NT2/D1 (cell line): ENCODE measurements around the gene CMTM1.
A peak's percentile ranks its signal among the peaks of the same experiment; 100 is the strongest.

Experiments used
- DNase-seq: peaks from one replicate; pipeline ENCODE4 v3.0.0-alpha.2; 2011; ENCODE audit warnings: low read depth, low spot score
- H3K27me3 ChIP-seq: 2 replicates; pipeline ENCODE4 v1.6.0; 2011; ENCODE audit warnings: mild to moderate bottlenecking; ENCODE audit not compliant: insufficient read length, insufficient read depth
- H3K36me3 ChIP-seq: 2 replicates; pipeline ENCODE4 v1.6.1; 2011; ENCODE audit warnings: mild to moderate bottlenecking, low read length, mixed read lengths; ENCODE audit not compliant: insufficient read depth, insufficient read length
- H3K4me1 ChIP-seq: 2 replicates; pipeline ENCODE4 v1.5.1; 2011; ENCODE audit not compliant: insufficient read depth, insufficient read length
- H3K4me3 ChIP-seq: 2 replicates; pipeline ENCODE4 v1.5.1; 2011; ENCODE audit warnings: low read depth; ENCODE audit not compliant: insufficient read length
- H3K9ac ChIP-seq: 2 replicates; pipeline ENCODE4 v1.6.0; 2011; ENCODE audit warnings: low read depth; ENCODE audit not compliant: insufficient read length
- H3K9me3 ChIP-seq: 2 replicates; pipeline ENCODE4 v1.5.1; 2011; ENCODE audit warnings: mild to moderate bottlenecking, low read length; ENCODE audit not compliant: insufficient read depth
- SUZ12 ChIP-seq: IDR thresholded peaks from 2 replicates; pipeline ENCODE4 v1.6.1; 2011; ENCODE audit not compliant: insufficient read length, insufficient read depth; ENCODE audit errors: extremely low read depth
- YY1 ChIP-seq: IDR thresholded peaks from 2 replicates; pipeline ENCODE4 v1.6.1; 2011; ENCODE audit not compliant: insufficient read length, insufficient read depth
- ZNF274 ChIP-seq: IDR thresholded peaks from 2 replicates; pipeline ENCODE4 v1.6.1; 2011; ENCODE audit warnings: mild to moderate bottlenecking, low read depth, low read length

Gene CMTM1

GRCh38 chr16:66548868-66549267 lies 17.4 kb upstream of the CMTM1 start:
- DNase-seq, result no peak
- H3K9ac ChIP-seq, result peak overlapping the region; percentile 95
- no peaks in the 10 kb centered on the region for H3K4me1 ChIP-seq
- H3K27me3 ChIP-seq, result peaks cover 4% of the 10 kb centered on the region
- no peak for TF ChIP-seq SUZ12
- TF ChIP-seq ZNF274, result no peak
- no peak for TF ChIP-seq YY1
- H3K4me3 ChIP-seq, result peak overlapping the region; percentile 74
- no peaks in the 10 kb centered on the region for H3K36me3 ChIP-seq
- peaks cover 5% of the 10 kb centered on the region; the same call in 1 of the 2 replicates for H3K9me3 ChIP-seq

- Histone ChIP-seq H3K27me3 (peaks cover 4% of the 10 kb centered on the region), H3K9ac (peak within 1 kb of the TSS; percentile 95), H3K4me3 (peak within 1 kb of the TSS; percentile 74), H3K4me1 (no peaks in the 10 kb centered on the region), H3K36me3 (no peaks in the 10 kb centered on the region), H3K9me3 (peaks cover 5% of the 10 kb centered on the region; the same call in 1 of the 2 replicates)
- DNase-seq, result peak; percentile 44
- TF ChIP-seq SUZ12 (no peak), ZNF274 (no peak), YY1 (no peak)
Observed at GRCh38 chr16:66549284-66550131, 16.7 kb upstream of the CMTM1 start, which contains the start of gene TK2. TSS of gene TK2 (minus strand) at chr16:66550122. CDS start at chr16:66550061, 61 bp downstream.

GRCh38 chr16:66551348-66551759 lies 14.9 kb upstream of the CMTM1 start:
- Histone ChIP-seq H3K9ac (no peak overlapping the region), H3K4me1 (no peaks in the 10 kb centered on the region)
- TF ChIP-seq YY1 (no peak), SUZ12 (no peak), ZNF274 (no peak)

GRCh38 chr16:66551788-66552285 lies 14.4 kb upstream of the CMTM1 start:
- no peaks in the 10 kb centered on the region for H3K4me1 ChIP-seq
- no peak overlapping the region for H3K9ac ChIP-seq
- peaks cover 4% of the 10 kb centered on the region for H3K27me3 ChIP-seq
- no peaks in the 10 kb centered on the region for H3K36me3 ChIP-seq
- peaks cover 5% of the 10 kb centered on the region; the same call in 1 of the 2 replicates for H3K9me3 ChIP-seq
- no peak overlapping the region for H3K4me3 ChIP-seq
- no peak for TF ChIP-seq ZNF274
- TF ChIP-seq YY1, result no peak
- TF ChIP-seq SUZ12, result no peak
- no peak for DNase-seq

More at GRCh38 chr16:66551348-66551759, 14.9 kb upstream of the CMTM1 start:
- peaks cover 4% of the 10 kb centered on the region for H3K27me3 ChIP-seq
- peaks cover 5% of the 10 kb centered on the region; the same call in 1 of the 2 replicates for H3K9me3 ChIP-seq
- no peak overlapping the region for H3K4me3 ChIP-seq
- H3K36me3 ChIP-seq, result no peaks in the 10 kb centered on the region
- peak; percentile 40 for DNase-seq

- H3K27me3 ChIP-seq, result peaks cover 4% of the 10 kb centered on the region
- no peaks in the 10 kb centered on the region for H3K36me3 ChIP-seq
- peaks cover 5% of the 10 kb centered on the region; the same call in 1 of the 2 replicates for H3K9me3 ChIP-seq
- no peak for DNase-seq
- TF ChIP-seq SUZ12 (no peak), YY1 (no peak)
- no peak within 1 kb of the TSS for H3K4me3 ChIP-seq
- H3K9ac ChIP-seq, result no peak within 1 kb of the TSS
- H3K4me1 ChIP-seq, result no peaks in the 10 kb centered on the region
Observed at GRCh38 chr16:66552286-66553177, 13.7 kb upstream of the CMTM1 start, which contains the start of gene CKLF. TSS of gene CKLF (plus strand) at chr16:66552576. CDS start at chr16:66552716, 140 bp downstream.

- no peak for DNase-seq
- TF ChIP-seq YY1, result no peak
- TF ChIP-seq SUZ12, result no peak
- TF ChIP-seq ZNF274, result no peak
- no peak overlapping the region for H3K4me3 ChIP-seq
- H3K9me3 ChIP-seq, result peaks cover 5% of the 10 kb centered on the region; the same call in 1 of the 2 replicates
- no peaks in the 10 kb centered on the region for H3K36me3 ChIP-seq
- H3K4me1 ChIP-seq, result no peaks in the 10 kb centered on the region
- no peak overlapping the region for H3K9ac ChIP-seq
- peaks cover 4% of the 10 kb centered on the region for H3K27me3 ChIP-seq
Observed at GRCh38 chr16:66553223-66553622, 13.0 kb upstream of the CMTM1 start.
